Left lung (tissue), 10 donors: Measurements from ENCODE around the gene CTDP1. TPM values are rescaled to one million over a fixed set of nuclear protein-coding genes. Genes with fewer than 3 reads are reported as not detected.

Experiments
- ATAC-seq: fragments of 200-7000 bp; cut with Tn5 transposase; one replicate; pipeline ENCODE4 v1.9.1; 2020; ENCODE audit warnings: moderate library complexity
- DNase-seq, 4 donors: peaks; one replicate each; pipeline ENCODE4 v3.0.0-alpha.2; 2013 to 2020
- H3K27ac ChIP-seq, 2 donors: fragments of 200-600 bp; sonication (generic) in 1 of 2; one replicate each; pipeline versions ENCODE4 v1.5.0 to v1.8.0; 2020 to 2021
- H3K27me3 ChIP-seq, 2 donors: fragments of 200-600 bp; sonication (generic) in 1 of 2; one replicate each; pipeline versions ENCODE4 v1.5.0 to v1.8.0; 2020 to 2021
- H3K36me3 ChIP-seq, 2 donors: fragments of 200-600 bp; sonication (generic) in 1 of 2; one replicate each; pipeline versions ENCODE4 v1.5.0 to v1.8.0; 2020 to 2021
- H3K4me1 ChIP-seq, 2 donors: fragments of 200-600 bp; one replicate each; pipeline ENCODE4 v1.8.0; 2021
- H3K4me3 ChIP-seq, 2 donors: fragments of 200-600 bp; sonication (generic) in 1 of 2; one replicate each; pipeline versions ENCODE4 v1.5.0 to v1.8.0; 2020 to 2021; ENCODE audit warnings: mild to moderate bottlenecking in 1 of 2
- H3K9me3 ChIP-seq, 2 donors: fragments of 200-600 bp; sonication (generic) in 1 of 2; one replicate each; pipeline versions ENCODE4 v1.5.0 to v1.8.0; 2020 to 2021
- CTCF ChIP-seq, 2 donors: fragments of 200-600 bp; sonication (generic) in 1 of 2; IDR thresholded peaks; one replicate each; pipeline versions ENCODE4 v1.5.0 to v1.8.0; 2021; ENCODE audit warnings: antibody characterized with exemption in 2 of 2
- intact Hi-C, 2 donors: fragments of 100-400 bp; cut with DNase I; formaldehyde crosslinking; loops; one replicate each; pipeline versions ENCODE4 v1.11.2 to v1.14.2; 2022
- polyA plus RNA-seq, 6 donors: library from polyadenylated mRNA; unstranded; fragments of 120-200 nt; gene quantifications; one replicate each; pipeline ENCODE4 v1.2.1, GENCODE V29; 2013; ENCODE audit not compliant: insufficient read length in 6 of 6
- total RNA-seq, 2 donors: library from RNA; stranded (reverse); fragmentation: NEBNext Ultra II Directional; extraction: Animal tissue kit (Norgen Biotek cat#: 25700); gene quantifications; one replicate each; pipeline ENCODE4 v1.2.1, GENCODE V29; 2021
- donor health status: DM: no; HTN: yes; CAD: no.
- donor health status: DM: no; HTN: no; CAD: no.

Gene CTDP1
- total and polyA plus RNA-seq, 8 donors = 8.4 to 24.4 (median 11.4) TPM

GRCh38 chr18:79695856-79696850 lies 16.6 kb downstream of the CTDP1 start:
- H3K36me3 ChIP-seq = peaks cover 0 to 67% of the 10 kb centered on the region in 2 donors
- no peaks in the 10 kb centered on the region for H3K4me1 ChIP-seq
- H3K9me3 ChIP-seq = no peaks in the 10 kb centered on the region
- no peaks in the 10 kb centered on the region for H3K27me3 ChIP-seq
- intact Hi-C loops = no loop called here
- no peak overlapping the region for H3K4me3 ChIP-seq
- ATAC-seq (no peak), DNase-seq (no peak)
- no peak overlapping the region for H3K27ac ChIP-seq
- TF ChIP-seq CTCF (IDR thresholded peaks at IDR 0.05) = no peak

GRCh38 chr18:79697178-79697577 lies 17.6 kb downstream of the CTDP1 start:
- DNase-seq (peak in 1 of 4 donors; percentile 75), ATAC-seq (no peak)
- H3K36me3 ChIP-seq = peaks cover 0 to 75% of the 10 kb centered on the region in 2 donors

GRCh38 chr18:79697976-79698375 lies 18.4 kb downstream of the CTDP1 start:
- Histone ChIP-seq H3K36me3 (peaks cover 0 to 83% of the 10 kb centered on the region in 2 donors), H3K27me3 (no peaks in the 10 kb centered on the region), H3K4me1 (no peaks in the 10 kb centered on the region), H3K4me3 (no peak overlapping the region), H3K27ac (no peak overlapping the region), H3K9me3 (no peaks in the 10 kb centered on the region)
- ATAC-seq (no peak), DNase-seq (peak in 1 of 4 donors; percentile 61)
- TF ChIP-seq CTCF (IDR thresholded peaks at IDR 0.05) = no peak
- intact Hi-C loops = no loop called here

More at GRCh38 chr18:79697178-79697577, 17.6 kb downstream of the CTDP1 start:
- Histone ChIP-seq H3K27me3 (no peaks in the 10 kb centered on the region), H3K4me1 (no peaks in the 10 kb centered on the region), H3K4me3 (no peak overlapping the region), H3K9me3 (no peaks in the 10 kb centered on the region), H3K27ac (no peak overlapping the region)
- no peak for TF ChIP-seq CTCF (IDR thresholded peaks at IDR 0.05)
- intact Hi-C loops = no loop called here

- Histone ChIP-seq H3K27ac (no peak overlapping the region), H3K4me3 (no peak overlapping the region), H3K36me3 (peaks cover 0 to 85% of the 10 kb centered on the region in 2 donors), H3K27me3 (no peaks in the 10 kb centered on the region), H3K4me1 (no peaks in the 10 kb centered on the region), H3K9me3 (no peaks in the 10 kb centered on the region)
- TF ChIP-seq CTCF (IDR thresholded peaks at IDR 0.05) = no peak
- intact Hi-C loops = no loop called here
- DNase-seq (no peak), ATAC-seq (no peak)
Observed at GRCh38 chr18:79698668-79699335, 19.2 kb downstream of the CTDP1 start.

- Histone ChIP-seq H3K4me3 (no peak overlapping the region), H3K27ac (no peak overlapping the region), H3K27me3 (no peaks in the 10 kb centered on the region), H3K36me3 (peaks cover 0 to 92% of the 10 kb centered on the region in 2 donors), H3K4me1 (no peaks in the 10 kb centered on the region), H3K9me3 (no peaks in the 10 kb centered on the region)
- ATAC-seq (no peak), DNase-seq (no peak)
- intact Hi-C loops = no loop called here
- no peak for TF ChIP-seq CTCF (IDR thresholded peaks at IDR 0.05)
Observed at GRCh38 chr18:79699653-79700052, 20.1 kb downstream of the CTDP1 start.
